Left ventricle myocardium inferior (tissue), 1 donor: Measurements from ENCODE around the gene RASGRP3. TPM values are rescaled to one million over a fixed set of nuclear protein-coding genes. Genes with fewer than 3 reads are reported as not detected.

Experiments
- DNase-seq: peaks from one replicate; pipeline ENCODE4 v3.0.0-alpha.2; 2020
- H3K27ac ChIP-seq: fragments of 200-600 bp; replicated peaks from 2 replicates; pipeline ENCODE4 v1.8.0; 2021
- H3K27me3 ChIP-seq: fragments of 200-600 bp; 2 replicates; pipeline ENCODE4 v1.8.0; 2021; ENCODE audit warnings: low read depth
- H3K36me3 ChIP-seq: fragments of 200-600 bp; 2 replicates; pipeline ENCODE4 v1.8.0; 2021
- H3K4me1 ChIP-seq: fragments of 200-600 bp; 2 replicates; pipeline ENCODE4 v1.8.0; 2021
- H3K4me3 ChIP-seq: fragments of 200-600 bp; 2 replicates; pipeline ENCODE4 v1.8.0; 2021; ENCODE audit warnings: mild to moderate bottlenecking, moderate library complexity
- H3K9me3 ChIP-seq: fragments of 200-600 bp; replicated peaks from 2 replicates; pipeline ENCODE4 v1.8.0; 2021
- intact Hi-C: fragments of 100-400 bp; cut with micrococcal nuclease; formaldehyde crosslinking; loops from one replicate; pipeline ENCODE4 v1.11.0; 2022
- total RNA-seq: library from RNA; stranded (reverse); fragmentation: NEBNext Ultra II Directional; extraction: Animal tissue kit (Norgen Biotek cat#: 25700); gene quantifications from one replicate; pipeline ENCODE4 v1.2.1, GENCODE V29; 2021
- TF ChIP-seq, protein P1 (sequence below): fragments of 200-600 bp; IDR thresholded peaks from 2 replicates; pipeline ENCODE4 v1.8.0; 2021; ENCODE audit warnings: antibody characterized with exemption, mild to moderate bottlenecking, borderline replicate concordance
- donor health status: DM: no; HTN: yes; CAD: no; lungs with severe emphysema.

Gene RASGRP3
- total RNA-seq, 1 donor from 2014 or later = 69.2 TPM

DNA sequence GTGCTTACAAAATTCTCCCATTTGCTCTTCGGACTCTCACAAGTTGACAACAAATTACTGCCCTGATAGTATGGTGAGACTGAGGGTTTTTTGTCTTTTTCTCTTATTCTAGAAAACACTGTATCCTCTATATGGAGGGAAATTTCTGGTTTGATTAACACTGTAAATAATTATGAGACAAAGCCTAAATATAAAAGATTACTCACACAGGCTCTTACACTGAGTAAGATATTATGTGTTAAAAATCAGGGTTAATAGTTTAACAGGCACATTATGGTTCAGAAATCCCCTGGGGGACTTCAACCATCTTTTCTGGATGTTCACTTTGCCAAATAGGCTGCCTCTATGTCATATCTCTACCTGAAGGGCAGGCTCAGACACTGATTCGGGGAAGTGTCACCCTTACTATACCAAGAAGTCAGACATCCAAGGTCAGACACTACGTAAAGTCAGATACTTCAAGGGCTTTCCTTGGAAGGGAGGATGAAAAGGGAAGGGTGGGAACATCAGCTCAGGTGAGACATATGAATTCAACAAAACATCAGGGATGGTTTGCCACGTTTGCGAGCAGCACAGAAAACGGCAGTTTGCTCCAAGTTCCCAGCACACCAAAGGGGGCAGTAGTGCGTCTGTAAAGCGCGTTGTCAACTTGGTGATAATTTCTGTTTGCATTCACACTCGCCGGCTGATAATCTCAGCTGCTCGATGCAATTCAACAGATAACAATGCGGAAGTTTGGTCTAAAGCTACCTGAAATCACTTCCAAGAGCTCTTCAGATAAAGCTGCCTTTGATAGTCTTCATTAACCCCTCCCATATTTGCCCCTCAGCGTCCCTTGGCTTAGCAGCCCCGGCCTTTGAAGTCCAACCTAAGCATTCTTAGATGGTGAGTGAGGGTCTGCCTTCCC is 972 bp upstream of the RASGRP3 start:
- TF ChIP-seq, protein P1, sequence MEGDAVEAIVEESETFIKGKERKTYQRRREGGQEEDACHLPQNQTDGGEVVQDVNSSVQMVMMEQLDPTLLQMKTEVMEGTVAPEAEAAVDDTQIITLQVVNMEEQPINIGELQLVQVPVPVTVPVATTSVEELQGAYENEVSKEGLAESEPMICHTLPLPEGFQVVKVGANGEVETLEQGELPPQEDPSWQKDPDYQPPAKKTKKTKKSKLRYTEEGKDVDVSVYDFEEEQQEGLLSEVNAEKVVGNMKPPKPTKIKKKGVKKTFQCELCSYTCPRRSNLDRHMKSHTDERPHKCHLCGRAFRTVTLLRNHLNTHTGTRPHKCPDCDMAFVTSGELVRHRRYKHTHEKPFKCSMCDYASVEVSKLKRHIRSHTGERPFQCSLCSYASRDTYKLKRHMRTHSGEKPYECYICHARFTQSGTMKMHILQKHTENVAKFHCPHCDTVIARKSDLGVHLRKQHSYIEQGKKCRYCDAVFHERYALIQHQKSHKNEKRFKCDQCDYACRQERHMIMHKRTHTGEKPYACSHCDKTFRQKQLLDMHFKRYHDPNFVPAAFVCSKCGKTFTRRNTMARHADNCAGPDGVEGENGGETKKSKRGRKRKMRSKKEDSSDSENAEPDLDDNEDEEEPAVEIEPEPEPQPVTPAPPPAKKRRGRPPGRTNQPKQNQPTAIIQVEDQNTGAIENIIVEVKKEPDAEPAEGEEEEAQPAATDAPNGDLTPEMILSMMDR = peak; percentile 85
- Histone ChIP-seq H3K4me1 (peaks cover 72% of the 10 kb centered on the region), H3K27ac (peak overlapping the region; percentile 95), H3K27me3 (no peaks in the 10 kb centered on the region), H3K9me3 (no peaks in the 10 kb centered on the region), H3K4me3 (peak overlapping the region; percentile 70), H3K36me3 (no peaks in the 10 kb centered on the region)
- intact Hi-C loops = loop anchor here (5.0 kb wide), 1 partner anchor 107 kb away; no protein-coding TSS in a partner anchor
- DNase-seq = peak; percentile 65

DNA sequence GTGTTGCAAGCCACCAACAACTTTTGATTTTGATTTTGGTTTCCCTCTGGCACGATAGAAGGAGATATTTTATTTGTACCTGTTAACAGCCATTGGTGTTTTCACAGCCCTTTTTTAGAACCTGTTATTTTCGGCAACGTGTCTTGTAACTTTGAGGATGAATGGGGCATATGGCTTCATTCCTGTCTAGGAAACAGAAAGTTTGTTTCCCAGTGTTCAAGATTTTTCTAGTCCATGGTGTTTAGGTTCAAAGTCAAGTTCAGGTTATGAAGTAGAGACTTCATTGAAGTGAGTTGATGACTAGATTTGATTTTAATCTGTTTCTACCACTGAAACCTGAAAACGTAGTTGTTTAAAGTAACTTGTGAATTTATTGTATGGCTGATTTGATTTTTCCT is 343 bp downstream of the RASGRP3 start:
- Histone ChIP-seq H3K9me3 (no peaks in the 10 kb centered on the region), H3K4me3 (peak overlapping the region; percentile 70), H3K4me1 (peaks cover 73% of the 10 kb centered on the region), H3K36me3 (no peaks in the 10 kb centered on the region), H3K27ac (peak overlapping the region; percentile 95), H3K27me3 (no peaks in the 10 kb centered on the region)
- TF ChIP-seq, protein P1 = no peak
- no peak for DNase-seq
- intact Hi-C loops = loop anchor here (5.0 kb wide), 1 partner anchor 106 kb away; no protein-coding TSS in a partner anchor

DNA sequence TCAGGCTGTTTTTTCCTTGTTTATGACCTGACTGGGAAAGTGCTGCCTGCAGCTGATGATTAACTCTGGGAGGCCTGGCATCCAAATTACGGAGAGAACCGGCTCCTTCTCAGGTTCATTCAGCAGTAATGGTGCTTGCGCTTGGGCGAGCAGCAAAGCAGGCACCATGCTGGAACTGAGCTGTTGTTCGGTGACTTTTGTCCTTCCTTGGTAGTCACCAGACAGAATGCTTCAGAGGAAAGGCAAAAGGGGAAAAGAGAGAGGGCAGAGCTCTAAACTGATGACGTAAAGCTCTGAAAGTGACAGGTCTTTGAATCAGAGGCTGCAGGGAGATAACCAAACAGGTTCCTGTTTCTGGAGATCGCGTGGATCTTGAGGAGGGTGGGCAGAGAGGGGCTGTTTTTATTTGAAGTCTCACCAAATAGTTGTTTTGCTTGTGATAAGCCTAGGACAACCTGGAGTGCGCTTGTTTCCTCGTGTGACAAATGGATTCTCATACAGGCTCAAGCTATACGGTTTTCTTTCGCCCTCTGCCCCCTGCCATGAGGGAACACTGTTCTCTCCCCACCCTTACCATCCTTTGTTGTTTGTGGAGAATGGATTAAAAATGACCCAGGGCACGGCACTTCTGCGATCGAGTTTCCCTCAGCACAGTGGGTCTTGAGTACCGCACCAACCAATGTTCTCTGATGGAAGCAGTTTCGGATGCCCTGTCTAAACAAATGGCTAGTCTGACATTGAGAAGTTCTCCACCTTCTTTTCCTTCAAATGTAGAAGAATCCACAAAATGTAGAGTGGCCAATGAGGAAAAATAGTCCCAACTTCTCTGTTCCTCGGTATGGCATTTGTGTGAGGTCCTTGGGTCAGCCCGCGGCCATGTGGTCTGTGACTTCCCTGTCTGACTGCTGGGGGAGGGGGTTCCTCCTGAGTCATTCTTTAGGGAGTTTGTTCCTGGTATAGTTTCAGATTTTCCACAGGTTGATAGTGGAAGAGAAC is 1.3 kb downstream of the RASGRP3 start:
- intact Hi-C loops = loop anchor here (5.0 kb wide), 1 partner anchor 105 kb away; no protein-coding TSS in a partner anchor
- peak overlapping the region; percentile 95 for H3K27ac ChIP-seq
- DNase-seq = peak; percentile 36
- H3K27me3 ChIP-seq = no peaks in the 10 kb centered on the region
- peak overlapping the region; percentile 70 for H3K4me3 ChIP-seq
- H3K9me3 ChIP-seq = no peaks in the 10 kb centered on the region
- TF ChIP-seq, protein P1 = no peak
- H3K36me3 ChIP-seq = no peaks in the 10 kb centered on the region
- peaks cover 77% of the 10 kb centered on the region for H3K4me1 ChIP-seq

DNA sequence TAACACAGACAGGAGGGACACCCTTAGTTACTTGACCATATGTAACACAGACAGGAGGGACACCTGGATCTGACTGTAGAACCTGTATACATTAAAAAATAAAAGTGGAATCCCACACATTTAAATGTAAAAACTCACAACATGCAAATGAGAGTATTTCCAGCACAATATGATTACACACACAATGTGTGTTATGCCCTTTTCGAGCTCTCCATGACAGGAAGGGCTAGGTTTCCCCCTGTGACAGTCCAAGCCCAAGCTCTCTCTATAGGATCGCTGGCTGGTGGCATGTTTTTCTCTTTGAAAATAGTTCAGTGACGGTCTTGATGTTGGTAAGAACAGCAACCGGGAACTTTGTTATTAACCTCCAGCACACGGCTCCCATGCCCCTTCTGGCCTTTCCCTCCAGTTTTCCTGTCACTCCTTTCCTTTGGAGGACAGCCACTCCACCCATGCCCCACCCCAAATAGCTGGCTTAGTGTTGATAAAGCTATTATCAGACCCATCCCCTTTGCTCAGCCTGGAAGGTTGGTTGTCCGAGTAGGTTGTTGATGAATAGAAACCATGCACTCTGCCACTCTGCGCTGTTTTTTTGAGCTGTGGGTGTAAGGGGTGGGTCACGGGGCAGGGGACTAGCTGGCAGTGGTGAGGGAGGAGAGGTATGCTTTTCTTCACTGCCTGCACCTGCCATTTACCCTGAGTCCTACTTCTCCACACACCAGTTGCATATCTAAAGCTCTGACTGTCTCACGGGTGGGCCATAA is 2.7 kb downstream of the RASGRP3 start:
- Histone ChIP-seq H3K27ac (peak overlapping the region; percentile 95), H3K9me3 (no peaks in the 10 kb centered on the region), H3K36me3 (no peaks in the 10 kb centered on the region), H3K4me1 (peaks cover 86% of the 10 kb centered on the region), H3K27me3 (no peaks in the 10 kb centered on the region), H3K4me3 (peak overlapping the region; percentile 47)
- intact Hi-C loops = loop anchor here (5.0 kb wide), 1 partner anchor 103 kb away; no protein-coding TSS in a partner anchor
- no peak for DNase-seq
- TF ChIP-seq, protein P1 = no peak
